ENCODE data around the gene MYOM3.
"Not testable (repeated sequence)": the region's sequence is repeated elsewhere in the genome, so short reads cannot be mapped to it uniquely, and the experiment has no call there.

- not testable (repeated sequence) for TF ChIP-seq CTCF (IDR thresholded peaks at IDR 0.05; ENCODE audit: low read depth, low read length); EZH2phosphoT487 (IDR thresholded peaks at IDR 0.05; ENCODE audit: low read depth)
Measured at GRCh38 chr1:24048894-24049293, 63.0 kb downstream of the MYOM3 start.
